Lung (tissue), 12 donors: ENCODE measurements around the gene WASF2. TPM values are rescaled to one million over a fixed set of nuclear protein-coding genes. Genes with fewer than 3 reads are reported as not detected.
A peak's percentile ranks its signal among the peaks of the same experiment; 100 is the strongest.

ENCODE experiments used
- ATAC-seq: fragments of 200-7000 bp; cut with Tn5 transposase; one replicate; pipeline ENCODE4 v1.9.1; 2020; ENCODE audit warnings: moderate number of reproducible peaks; ENCODE audit not compliant: insufficient read depth, low FRiP score
- DNase-seq, 3 donors: peaks; one replicate each; pipeline ENCODE4 v3.0.0-alpha.2; 2013 to 2017
- H3K27ac ChIP-seq, 2 donors: one replicate each; pipeline ENCODE4 v1.5.1; 2013; ENCODE audit warnings: mild to moderate bottlenecking in 2 of 2, moderate library complexity in 2 of 2, control low read depth in 1 of 2, inconsistent platforms in 1 of 2, low read depth in 1 of 2, low read length in 1 of 2
- H3K27me3 ChIP-seq, 3 donors: one replicate each; pipeline ENCODE4 v1.5.1; 2013; ENCODE audit warnings: low read length in 2 of 3; ENCODE audit not compliant: control insufficient read depth in 3 of 3, insufficient read depth in 3 of 3
- H3K36me3 ChIP-seq, 4 donors: one replicate each; pipeline ENCODE4 v1.5.1; 2013; ENCODE audit warnings: low read length in 4 of 4, mild to moderate bottlenecking in 1 of 4, moderate library complexity in 1 of 4; ENCODE audit not compliant: control insufficient read depth in 4 of 4, insufficient read depth in 4 of 4
- H3K4me1 ChIP-seq, 5 donors: one replicate each; pipeline ENCODE4 v1.5.1; 2013; ENCODE audit warnings: low read length in 5 of 5, mild to moderate bottlenecking in 2 of 5, moderate library complexity in 1 of 5; ENCODE audit not compliant: control insufficient read depth in 5 of 5, insufficient read depth in 5 of 5
- H3K4me3 ChIP-seq: one replicate; pipeline ENCODE4 v1.5.1; 2013; ENCODE audit warnings: mild to moderate bottlenecking, control low read depth, moderate library complexity
- H3K9ac ChIP-seq, 2 donors: one replicate each; pipeline ENCODE4 v1.5.1; 2013; ENCODE audit warnings: low read length in 2 of 2, control low read depth in 1 of 2; ENCODE audit not compliant: insufficient read depth in 1 of 2
- H3K9me3 ChIP-seq, 4 donors: one replicate each; pipeline ENCODE4 v1.5.1; 2013; ENCODE audit warnings: low read length in 3 of 4, mild to moderate bottlenecking in 1 of 4, moderate library complexity in 1 of 4; ENCODE audit not compliant: control insufficient read depth in 4 of 4, insufficient read depth in 3 of 4
- WGBS, 2 donors: extraction: QIAGEN DNeasy Blood & Tissue Kit; methylation state at CpG; one replicate each; pipeline ENCODE4 v1.1.7; 2013; 5-methylcytosine and 5-hydroxymethylcytosine counted together
- polyA plus RNA-seq, 2 donors: library from polyadenylated mRNA; stranded (reverse); fragments of 200-250 nt; gene quantifications; one replicate each; pipeline ENCODE4 v1.2.1, GENCODE V29; 2013
- total RNA-seq, 2 donors: library from RNA; depleted of rRNA in 1 of 2; stranded (reverse); fragments of >200 nt in 1 of 2; gene quantifications; one replicate each; pipeline ENCODE4 v1.2.1, GENCODE V29; 2014 to 2021
- TF ChIP-seq, protein P1 (sequence below): IDR thresholded peaks from 2 replicates; pipeline ENCODE4 v1.5.1; 2012; ENCODE audit warnings: mild to moderate bottlenecking; ENCODE audit errors: control extremely low read depth, extremely low read depth
- donor health status: control.
- donor health status: control.
- donor health status: Bipolar disorder and iron deficiency.
- donor health status: healthy.
- donor health status: DM: yes; HTN: yes; CAD: no.

The WASF2 gene
- total and polyA plus RNA-seq, 4 donors: 27.3 to 136 (median 49.5) TPM

- no peak overlapping the region for H3K9ac ChIP-seq
- TF ChIP-seq, protein P1, sequence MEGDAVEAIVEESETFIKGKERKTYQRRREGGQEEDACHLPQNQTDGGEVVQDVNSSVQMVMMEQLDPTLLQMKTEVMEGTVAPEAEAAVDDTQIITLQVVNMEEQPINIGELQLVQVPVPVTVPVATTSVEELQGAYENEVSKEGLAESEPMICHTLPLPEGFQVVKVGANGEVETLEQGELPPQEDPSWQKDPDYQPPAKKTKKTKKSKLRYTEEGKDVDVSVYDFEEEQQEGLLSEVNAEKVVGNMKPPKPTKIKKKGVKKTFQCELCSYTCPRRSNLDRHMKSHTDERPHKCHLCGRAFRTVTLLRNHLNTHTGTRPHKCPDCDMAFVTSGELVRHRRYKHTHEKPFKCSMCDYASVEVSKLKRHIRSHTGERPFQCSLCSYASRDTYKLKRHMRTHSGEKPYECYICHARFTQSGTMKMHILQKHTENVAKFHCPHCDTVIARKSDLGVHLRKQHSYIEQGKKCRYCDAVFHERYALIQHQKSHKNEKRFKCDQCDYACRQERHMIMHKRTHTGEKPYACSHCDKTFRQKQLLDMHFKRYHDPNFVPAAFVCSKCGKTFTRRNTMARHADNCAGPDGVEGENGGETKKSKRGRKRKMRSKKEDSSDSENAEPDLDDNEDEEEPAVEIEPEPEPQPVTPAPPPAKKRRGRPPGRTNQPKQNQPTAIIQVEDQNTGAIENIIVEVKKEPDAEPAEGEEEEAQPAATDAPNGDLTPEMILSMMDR: no peak
- peak overlapping the region in 1 of 2 donors; percentile 9 for H3K27ac ChIP-seq
- no peaks in the 10 kb centered on the region for H3K36me3 ChIP-seq
- H3K4me1 ChIP-seq: peaks cover 3 to 22% (median 9%) of the 10 kb centered on the region in 5 donors
- ATAC-seq: no peak
- H3K4me3 ChIP-seq: no peak overlapping the region
- no peak for DNase-seq
- 29 to 37% methylated on average over 5 to 7 of the region's 7 CpGs for WGBS, 2 donors
- no peaks in the 10 kb centered on the region for H3K9me3 ChIP-seq
- no peaks in the 10 kb centered on the region for H3K27me3 ChIP-seq
Measured at GRCh38 chr1:27513958-27514357, 24.0 kb upstream of the WASF2 start.

DNA sequence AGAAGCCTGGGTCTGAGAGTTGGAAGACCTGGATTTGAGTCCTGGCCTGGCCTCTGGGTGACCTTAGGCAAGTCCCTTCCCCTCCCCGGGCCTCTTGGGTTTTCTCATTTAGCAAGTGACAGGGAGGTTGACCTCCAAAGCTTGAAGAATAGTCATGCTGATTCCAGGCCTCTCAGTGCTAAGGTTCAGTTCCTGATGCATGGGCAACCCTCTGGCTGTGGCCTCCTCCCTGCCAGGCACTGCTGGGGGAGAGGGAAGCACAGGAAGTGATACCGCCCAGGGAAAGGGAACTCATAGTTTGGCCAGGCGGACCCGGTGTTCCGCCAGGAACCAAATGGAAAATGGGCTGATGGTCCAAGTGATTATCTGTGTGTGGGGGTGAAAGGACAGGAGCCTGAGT, 23.6 kb upstream of the WASF2 start:
- Histone ChIP-seq H3K27ac (peak overlapping the region in 1 of 2 donors; percentile 5), H3K4me3 (no peak overlapping the region), H3K9me3 (no peaks in the 10 kb centered on the region), H3K9ac (no peak overlapping the region), H3K36me3 (no peaks in the 10 kb centered on the region), H3K27me3 (no peaks in the 10 kb centered on the region), H3K4me1 (peaks cover 3 to 19% (median 9%) of the 10 kb centered on the region in 5 donors)
- ATAC-seq (no peak), DNase-seq (no peak)
- TF ChIP-seq, protein P1: no peak
- 33 to 47% methylated on average over 5 of the region's 5 CpGs for WGBS, 2 donors

GRCh38 chr1:27509127-27510080, 19.4 kb upstream of the WASF2 start:
- no peak overlapping the region for H3K27ac ChIP-seq

More at GRCh38 chr1:27509127-27510080, 19.4 kb upstream of the WASF2 start:
- no peaks in the 10 kb centered on the region for H3K36me3 ChIP-seq
- H3K4me1 ChIP-seq: peaks cover 0 to 21% (median 10%) of the 10 kb centered on the region in 5 donors
- no peaks in the 10 kb centered on the region for H3K9me3 ChIP-seq
- H3K9ac ChIP-seq: no peak overlapping the region
- no peak overlapping the region for H3K4me3 ChIP-seq
- TF ChIP-seq, protein P1: no peak
- ATAC-seq: no peak
- H3K27me3 ChIP-seq: no peaks in the 10 kb centered on the region
- WGBS, 2 donors: 78 to 88% methylated on average over 9 of the region's 9 CpGs
- no peak for DNase-seq
